Activated CD4-positive, alpha-beta memory T cell treated with anti-CD3 and anti-CD28 coated beads for 36 hours (primary cell): ENCODE results near the gene NUDT14. TPM values are rescaled to one million over a fixed set of nuclear protein-coding genes. Genes with fewer than 3 reads are reported as not detected.

Experiments
- CTCF ChIA-PET: fragments of 350-600 bp; sonication (Branson Sonifier 250); formaldehyde crosslinking; loops from one replicate; lab custom pipeline; 2021; ENCODE audit warnings: antibody characterized with exemption, inconsistent platforms; lab: Charles Lee
- POLR2A ChIA-PET: fragments of 350-600 bp; sonication (Branson Sonifier 250); formaldehyde crosslinking; loops from one replicate; lab custom pipeline; 2021; ENCODE audit warnings: antibody characterized with exemption; lab: Charles Lee
- DNase-seq: peaks from one replicate; pipeline ENCODE4 v3.0.0-alpha.2; 2020
- H3K27ac Mint-ChIP-seq: one replicate; pipeline ENCODE4 v1.8.0; 2021; ENCODE audit warnings: mixed read lengths
- H3K27me3 Mint-ChIP-seq: one replicate; pipeline ENCODE4 v1.8.0; 2021; ENCODE audit warnings: mixed read lengths
- H3K36me3 Mint-ChIP-seq: one replicate; pipeline ENCODE4 v1.8.0; 2021; ENCODE audit warnings: mixed read lengths
- H3K4me1 Mint-ChIP-seq: one replicate; pipeline ENCODE4 v1.8.0; 2021; ENCODE audit warnings: low read depth, mixed read lengths
- H3K4me3 Mint-ChIP-seq: one replicate; pipeline ENCODE4 v1.8.0; 2021; ENCODE audit warnings: mild to moderate bottlenecking, mixed read lengths
- H3K9me3 Mint-ChIP-seq: one replicate; pipeline ENCODE4 v1.8.0; 2021; ENCODE audit warnings: mixed read lengths
- intact Hi-C: fragments of 100-400 bp; cut with micrococcal nuclease; formaldehyde crosslinking; loops from one replicate; pipeline ENCODE4 v1.15.1; 2023
- total RNA-seq, 2 experiments: library from RNA; stranded (reverse); gene quantifications; one replicate each; pipeline ENCODE4 v1.2.3, GENCODE V29; 2021

Gene NUDT14
- total RNA-seq, 2 experiments from 2014 or later, result 14.7 to 14.8 TPM

- H3K9me3 Mint-ChIP-seq, result no peaks in the 10 kb centered on the region
- intact Hi-C loops, result no loop called here
- CTCF ChIA-PET, result interaction anchor here (0.8 to 2.7 kb wide), 8 partner anchors 8 to 79 kb away, joined by 3 to 9 read pairs (median 4); partner anchors contain the start of gene NUDT14
- H3K4me3 Mint-ChIP-seq, result peak within 1 kb of the TSS; percentile 50
- H3K27me3 Mint-ChIP-seq, result peaks cover 12% of the 10 kb centered on the region
- H3K27ac Mint-ChIP-seq, result no peak within 1 kb of the TSS
- peaks cover 12% of the 10 kb centered on the region for H3K4me1 Mint-ChIP-seq
- POLR2A ChIA-PET, result no interaction called here
- H3K36me3 Mint-ChIP-seq, result no peaks in the 10 kb centered on the region
- DNase-seq, result peak; percentile 52
Measured at GRCh38 chr14:105168496-105168978, 12.6 kb downstream of the NUDT14 start, which contains the start of gene JAG2. Gene JAG2 (minus strand): TSS chr14:105168776. CDS start chr14:105168420, 356 bp downstream.

GRCh38 chr14:105168093-105168420 is 13.1 kb downstream of the NUDT14 start:
- peak overlapping the region; percentile 50 for H3K4me3 Mint-ChIP-seq

GRCh38 chr14:105167303-105168092 is 13.6 kb downstream of the NUDT14 start:
- ChIA-PET CTCF (interaction anchor here (0.8 to 2.7 kb wide), 7 partner anchors 8 to 81 kb away, joined by 3 to 9 read pairs (median 5); partner anchors contain the start of gene NUDT14), POLR2A (no interaction called here)
- Mint-ChIP-seq H3K36me3 (no peaks in the 10 kb centered on the region), H3K27ac (no peak overlapping the region), H3K4me1 (peaks cover 12% of the 10 kb centered on the region), H3K27me3 (peaks cover 12% of the 10 kb centered on the region), H3K4me3 (peak overlapping the region; percentile 50), H3K9me3 (no peaks in the 10 kb centered on the region)
- intact Hi-C loops, result no loop called here
- no peak for DNase-seq

More at GRCh38 chr14:105168093-105168420, 13.1 kb downstream of the NUDT14 start:
- intact Hi-C loops, result no loop called here
- peaks cover 12% of the 10 kb centered on the region for H3K4me1 Mint-ChIP-seq
- CTCF ChIA-PET, result interaction anchor here (0.8 to 2.7 kb wide), 7 partner anchors 8 to 81 kb away, joined by 3 to 9 read pairs (median 5); partner anchors contain the start of gene NUDT14
- no peak overlapping the region for H3K27ac Mint-ChIP-seq
- H3K9me3 Mint-ChIP-seq, result no peaks in the 10 kb centered on the region
- H3K36me3 Mint-ChIP-seq, result no peaks in the 10 kb centered on the region
- H3K27me3 Mint-ChIP-seq, result peaks cover 12% of the 10 kb centered on the region
- POLR2A ChIA-PET, result no interaction called here
- no peak for DNase-seq

- DNase-seq, result no peak
- peaks cover 12% of the 10 kb centered on the region for H3K27me3 Mint-ChIP-seq
- intact Hi-C loops, result no loop called here
- H3K9me3 Mint-ChIP-seq, result no peaks in the 10 kb centered on the region
- no peak overlapping the region for H3K27ac Mint-ChIP-seq
- POLR2A ChIA-PET, result no interaction called here
- CTCF ChIA-PET, result no interaction called here
- H3K4me1 Mint-ChIP-seq, result peaks cover 12% of the 10 kb centered on the region
- H3K36me3 Mint-ChIP-seq, result no peaks in the 10 kb centered on the region
- no peak overlapping the region for H3K4me3 Mint-ChIP-seq
Measured at GRCh38 chr14:105166571-105167302, 14.4 kb downstream of the NUDT14 start.

GRCh38 chr14:105165761-105166485 is 15.2 kb downstream of the NUDT14 start:
- CTCF ChIA-PET, result interaction anchor here (1.2 kb wide), 1 partner anchor 11 kb away, joined by 3 read pairs; no protein-coding TSS in a partner anchor
- Mint-ChIP-seq H3K36me3 (no peaks in the 10 kb centered on the region), H3K4me3 (no peak overlapping the region), H3K4me1 (peaks cover 12% of the 10 kb centered on the region), H3K27me3 (peaks cover 12% of the 10 kb centered on the region), H3K27ac (no peak overlapping the region), H3K9me3 (no peaks in the 10 kb centered on the region)
- POLR2A ChIA-PET, result no interaction called here
- intact Hi-C loops, result no loop called here
- no peak for DNase-seq

- no peaks in the 10 kb centered on the region for H3K36me3 Mint-ChIP-seq
- ChIA-PET POLR2A (no interaction called here), CTCF (interaction anchor here (1.2 kb wide), 1 partner anchor 10 kb away, joined by 3 read pairs; no protein-coding TSS in a partner anchor)
- DNase-seq, result no peak
- no peaks in the 10 kb centered on the region for H3K9me3 Mint-ChIP-seq
- intact Hi-C loops, result no loop called here
- no peak overlapping the region for H3K4me3 Mint-ChIP-seq
- H3K4me1 Mint-ChIP-seq, result peaks cover 6% of the 10 kb centered on the region
- H3K27ac Mint-ChIP-seq, result no peak overlapping the region
- H3K27me3 Mint-ChIP-seq, result peaks cover 12% of the 10 kb centered on the region
Measured at GRCh38 chr14:105165134-105165704, 15.9 kb downstream of the NUDT14 start.

- CTCF ChIA-PET, result no interaction called here
- no peak overlapping the region for H3K4me3 Mint-ChIP-seq
- H3K27me3 Mint-ChIP-seq, result peaks cover 6% of the 10 kb centered on the region
- H3K27ac Mint-ChIP-seq, result no peak overlapping the region
- DNase-seq, result no peak
- no peaks in the 10 kb centered on the region for H3K9me3 Mint-ChIP-seq
- H3K36me3 Mint-ChIP-seq, result no peaks in the 10 kb centered on the region
- no peaks in the 10 kb centered on the region for H3K4me1 Mint-ChIP-seq
- POLR2A ChIA-PET, result no interaction called here
- intact Hi-C loops, result no loop called here
Measured at GRCh38 chr14:105163040-105163742, 17.9 kb downstream of the NUDT14 start.

- no peaks in the 10 kb centered on the region for H3K36me3 Mint-ChIP-seq
- H3K9me3 Mint-ChIP-seq, result no peaks in the 10 kb centered on the region
- ChIA-PET CTCF (no interaction called here), POLR2A (no interaction called here)
- H3K27me3 Mint-ChIP-seq, result peaks cover 4% of the 10 kb centered on the region
- no peak for DNase-seq
- no peak overlapping the region for H3K4me3 Mint-ChIP-seq
- no peak overlapping the region for H3K27ac Mint-ChIP-seq
- no peaks in the 10 kb centered on the region for H3K4me1 Mint-ChIP-seq
- intact Hi-C loops, result no loop called here
Measured at GRCh38 chr14:105162669-105162979, 18.5 kb downstream of the NUDT14 start.

- intact Hi-C loops, result no loop called here
- Mint-ChIP-seq H3K4me1 (no peaks in the 10 kb centered on the region), H3K4me3 (no peak overlapping the region), H3K36me3 (no peaks in the 10 kb centered on the region), H3K27me3 (peaks cover 4% of the 10 kb centered on the region), H3K9me3 (no peaks in the 10 kb centered on the region), H3K27ac (no peak overlapping the region)
- ChIA-PET CTCF (no interaction called here), POLR2A (no interaction called here)
- DNase-seq, result no peak
Measured at GRCh38 chr14:105161964-105162668, 19.0 kb downstream of the NUDT14 start.

- Mint-ChIP-seq H3K27ac (no peak overlapping the region), H3K4me3 (no peak overlapping the region), H3K4me1 (no peaks in the 10 kb centered on the region), H3K9me3 (no peaks in the 10 kb centered on the region), H3K27me3 (no peaks in the 10 kb centered on the region), H3K36me3 (no peaks in the 10 kb centered on the region)
- ChIA-PET POLR2A (no interaction called here), CTCF (no interaction called here)
- intact Hi-C loops, result no loop called here
- DNase-seq, result no peak
Measured at GRCh38 chr14:105161309-105161708, 19.8 kb downstream of the NUDT14 start.

- Mint-ChIP-seq H3K36me3 (no peaks in the 10 kb centered on the region), H3K9me3 (no peaks in the 10 kb centered on the region), H3K4me1 (no peaks in the 10 kb centered on the region), H3K27ac (no peak overlapping the region), H3K4me3 (no peak overlapping the region), H3K27me3 (no peaks in the 10 kb centered on the region)
- ChIA-PET CTCF (no interaction called here), POLR2A (no interaction called here)
- no peak for DNase-seq
- intact Hi-C loops, result no loop called here
Measured at GRCh38 chr14:105160776-105161175, 20.3 kb downstream of the NUDT14 start.
